Mesenteric fat pad (tissue), 1 donor: ENCODE results near the gene CCDC27. TPM values are rescaled to one million over a fixed set of nuclear protein-coding genes. Genes with fewer than 3 reads are reported as not detected.

ENCODE experiments used
- DNase-seq: peaks from one replicate; pipeline ENCODE4 v3.0.0-alpha.2; 2020; ENCODE audit warnings: low spot score
- total RNA-seq: library from RNA; stranded (reverse); fragmentation: NEBNext Ultra II Directional; extraction: Animal tissue kit (Norgen Biotek cat#: 25700); gene quantifications from one replicate; pipeline ENCODE4 v1.2.1, GENCODE V29; 2021
- donor health status: DM: yes; HTN: yes; CAD: no.

The CCDC27 gene
- total RNA-seq, 1 donor from 2014 or later = not detected

DNA sequence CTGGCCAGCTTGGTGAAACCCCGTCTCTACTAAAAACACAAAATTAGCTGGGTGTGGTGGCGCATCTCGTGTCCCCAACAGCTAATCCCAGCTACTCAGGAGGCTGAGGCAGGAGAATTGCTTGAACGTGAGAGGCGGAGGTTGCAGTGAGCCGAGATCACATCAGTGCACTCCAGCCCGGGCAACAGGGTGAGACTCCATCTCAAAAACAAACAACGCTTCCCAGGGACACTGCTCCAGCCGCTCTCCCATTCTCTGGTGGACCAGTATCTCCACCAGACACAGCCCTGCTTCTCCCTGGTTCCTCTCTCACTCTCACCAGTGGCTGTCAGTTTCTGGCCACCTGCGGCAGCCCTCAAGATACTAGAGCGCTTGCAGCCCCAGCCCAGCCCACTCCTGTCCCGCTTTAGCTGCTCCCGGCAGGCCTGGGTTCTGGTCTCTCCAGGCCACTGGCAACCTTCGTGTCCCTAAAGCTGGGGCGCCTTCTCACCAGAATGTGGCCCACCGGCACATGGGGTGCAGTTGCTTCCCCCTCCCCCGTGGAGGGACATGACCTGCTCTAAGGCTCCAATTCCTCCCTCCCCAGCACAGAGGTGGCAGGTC, 65.0 kb downstream of the CCDC27 start:
- no peak for DNase-seq

- DNase-seq = no peak
Measured at GRCh38 chr1:3817821-3818597, 65.8 kb downstream of the CCDC27 start.

GRCh38 chr1:3819771-3820200, 67.5 kb downstream of the CCDC27 start:
- no peak for DNase-seq

- no peak for DNase-seq
Measured at GRCh38 chr1:3820316-3820715, 68.1 kb downstream of the CCDC27 start.

DNA sequence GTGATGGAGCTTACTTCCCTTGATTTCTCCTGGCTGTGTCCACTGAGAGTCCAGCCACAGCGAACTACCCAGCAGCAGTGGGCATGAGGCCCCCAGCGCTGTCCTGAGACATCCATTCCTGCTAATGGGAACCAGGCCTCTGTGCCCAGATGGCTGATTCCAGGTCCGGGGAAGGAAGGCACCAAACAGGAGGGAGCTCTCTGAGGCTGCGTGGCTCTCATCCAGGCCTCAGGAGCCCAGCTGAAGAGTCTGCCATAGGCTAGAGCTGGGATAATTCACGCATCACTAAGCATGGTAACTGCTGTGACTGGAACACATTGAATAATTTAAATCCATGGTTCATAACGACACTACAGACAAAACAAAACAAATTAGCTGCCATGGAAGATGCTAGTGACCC, 68.8 kb downstream of the CCDC27 start:
- DNase-seq = no peak

Other genes with a start within 250 kb of the CCDC27 start
- gene MEGF6, start 140.9 kb upstream of the CCDC27 start, total RNA-seq = 61.1 TPM
- 54.0 TPM for gene TPRG1L, start 127.4 kb upstream of the CCDC27 start, total RNA-seq
- 14.8 TPM for gene WRAP73, start 102.3 kb upstream of the CCDC27 start, total RNA-seq
- not detected for gene TP73, start 99.9 kb upstream of the CCDC27 start, total RNA-seq
- gene SMIM1, start 20.3 kb downstream of the CCDC27 start, total RNA-seq = 3.7 TPM
- 38.7 TPM for gene LRRC47, start 44.0 kb downstream of the CCDC27 start, total RNA-seq
- 45.0 TPM for gene CEP104, start 104.8 kb downstream of the CCDC27 start, total RNA-seq
- gene DFFB, start 105.0 kb downstream of the CCDC27 start, total RNA-seq = 4.4 TPM
- 20.5 TPM for gene C1orf174, start 147.8 kb downstream of the CCDC27 start, total RNA-seq